Hepatocyte (in vitro differentiated cells): ENCODE measurements around the gene CTNNA2. TPM values are rescaled to one million over a fixed set of nuclear protein-coding genes. Genes with fewer than 3 reads are reported as not detected.

ENCODE experiments used
- DNase-seq: peaks from one replicate; pipeline ENCODE4 v3.0.0-alpha.2; 2016; ENCODE audit warnings: low spot score
- H2AFZ ChIP-seq: fragments of 200-600 bp; sonication (generic); 2 replicates; pipeline ENCODE4 v1.6.0; 2016; ENCODE audit warnings: antibody characterized with exemption, mild to moderate bottlenecking
- H3K27ac ChIP-seq: fragments of 200-600 bp; sonication (generic); 2 replicates; pipeline ENCODE4 v1.5.1; 2016; ENCODE audit warnings: mild to moderate bottlenecking
- H3K27me3 ChIP-seq: fragments of 200-600 bp; sonication (generic); 2 replicates; pipeline ENCODE4 v1.6.1; 2016
- H3K36me3 ChIP-seq: fragments of 200-600 bp; sonication (generic); replicated peaks from 2 replicates; pipeline ENCODE4 v1.5.1; 2016; ENCODE audit warnings: low read depth; ENCODE audit not compliant: insufficient read depth
- H3K4me1 ChIP-seq: fragments of 200-600 bp; sonication (generic); 2 replicates; pipeline ENCODE4 v1.5.1; 2016; ENCODE audit warnings: mild to moderate bottlenecking, moderate library complexity; ENCODE audit not compliant: insufficient read depth
- H3K4me2 ChIP-seq: fragments of 200-600 bp; sonication (generic); 2 replicates; pipeline ENCODE4 v1.6.0; 2016
- H3K4me3 ChIP-seq: fragments of 200-600 bp; sonication (generic); 2 replicates; pipeline ENCODE4 v1.5.1; 2016; ENCODE audit warnings: mild to moderate bottlenecking
- H3K79me2 ChIP-seq: fragments of 200-600 bp; sonication (generic); 2 replicates; pipeline ENCODE4 v1.6.0; 2017; ENCODE audit warnings: mild to moderate bottlenecking
- H3K9me2 ChIP-seq: fragments of 200-600 bp; sonication (generic); replicated peaks from 2 replicates; pipeline ENCODE4 v1.6.0; 2017; ENCODE audit warnings: mild to moderate bottlenecking; ENCODE audit not compliant: insufficient read depth
- H3K9me3 ChIP-seq: fragments of 200-600 bp; sonication (generic); 2 replicates; pipeline ENCODE4 v1.5.1; 2016; ENCODE audit warnings: low read depth, mild to moderate bottlenecking
- H4K20me1 ChIP-seq: fragments of 200-600 bp; sonication (generic); 2 replicates; pipeline ENCODE4 v1.6.0; 2016; ENCODE audit warnings: mild to moderate bottlenecking; ENCODE audit not compliant: insufficient read depth, poor library complexity, severe bottlenecking
- CTCF ChIP-seq: fragments of 200-600 bp; sonication (generic); IDR thresholded peaks from 2 replicates; pipeline ENCODE4 v1.5.1; 2016; ENCODE audit warnings: antibody characterized with exemption, mild to moderate bottlenecking; ENCODE audit not compliant: poor library complexity
- EZH2 ChIP-seq: fragments of 200-600 bp; sonication (generic); IDR thresholded peaks from 2 replicates; pipeline ENCODE4 v1.6.1; 2016; ENCODE audit warnings: antibody characterized with exemption, mild to moderate bottlenecking, borderline replicate concordance
- EZH2phosphoT487 ChIP-seq: fragments of 200-600 bp; sonication (generic); IDR thresholded peaks from one replicate; pipeline ENCODE4 v1.6.1; 2018; ENCODE audit warnings: antibody characterized with exemption, mild to moderate bottlenecking, low read depth, moderate library complexity; ENCODE audit not compliant: unreplicated experiment, severe bottlenecking
- WGBS: methylation state at CpG from one replicate; pipeline ENCODE4 v1.1.6; 2016; ENCODE audit warnings: low lambda C conversion rate; ENCODE audit errors: missing lambda C conversion rate; 5-methylcytosine and 5-hydroxymethylcytosine counted together
- polyA plus RNA-seq: library from polyadenylated mRNA; unstranded; fragments of >200 nt; fragmentation: Nextera tagmentation; extraction: Ambion mirVana; gene quantifications from 2 replicates; pipeline ENCODE4 v1.2.1, GENCODE V29; 2016
- total RNA-seq: library from RNA; depleted of rRNA; stranded (reverse); fragments of >200 nt; gene quantifications from 2 replicates; pipeline ENCODE4 v1.2.3, GENCODE V29; 2014

CTNNA2 gene
- total and polyA plus RNA-seq, 2 experiments from 2014 or later: 0.79 to 4.4 TPM

- no peak overlapping the region for H3K27ac ChIP-seq
- no peaks in the 10 kb centered on the region for H4K20me1 ChIP-seq
- no peaks in the 10 kb centered on the region for H3K36me3 ChIP-seq
- H3K79me2 ChIP-seq: no peaks in the 10 kb centered on the region
- H3K4me1 ChIP-seq: no peaks in the 10 kb centered on the region
- no peak overlapping the region for H3K4me3 ChIP-seq
- H3K9me2 ChIP-seq: no peaks in the 10 kb centered on the region
- no peak overlapping the region for H3K4me2 ChIP-seq
- DNase-seq: no peak
- H2AFZ ChIP-seq: no peak overlapping the region
- no peak for TF ChIP-seq EZH2
- no peak for TF ChIP-seq EZH2phosphoT487
- TF ChIP-seq CTCF: no peak
- no peaks in the 10 kb centered on the region for H3K9me3 ChIP-seq
- H3K27me3 ChIP-seq: no peaks in the 10 kb centered on the region
These were observed 640.9 kb downstream of the CTNNA2 start for GRCh38 chr2:80153768-80154167.

GRCh38 chr2:80154231-80154915 is 641.5 kb downstream of the CTNNA2 start:
- Histone ChIP-seq H3K36me3 (no peaks in the 10 kb centered on the region), H3K4me3 (no peak overlapping the region), H3K9me2 (no peaks in the 10 kb centered on the region), H4K20me1 (no peaks in the 10 kb centered on the region), H3K27ac (no peak overlapping the region), H3K9me3 (no peaks in the 10 kb centered on the region), H3K27me3 (no peaks in the 10 kb centered on the region), H3K4me2 (no peak overlapping the region), H3K4me1 (no peaks in the 10 kb centered on the region), H3K79me2 (no peaks in the 10 kb centered on the region), H2AFZ (no peak overlapping the region)
- WGBS: 87% methylated on average over 7 of the region's 7 CpGs
- DNase-seq: no peak
- no peak for TF ChIP-seq CTCF
- TF ChIP-seq EZH2: no peak
- no peak for TF ChIP-seq EZH2phosphoT487

- peaks cover 11% of the 10 kb centered on the region for H3K9me3 ChIP-seq
- DNase-seq: no peak
- H3K27me3 ChIP-seq: no peaks in the 10 kb centered on the region
- WGBS: 64% methylated on average over 1 of the region's 1 CpG
- H2AFZ ChIP-seq: no peak overlapping the region
- no peaks in the 10 kb centered on the region for H3K4me1 ChIP-seq
- no peaks in the 10 kb centered on the region for H3K36me3 ChIP-seq
- no peaks in the 10 kb centered on the region for H4K20me1 ChIP-seq
- no peak overlapping the region for H3K4me2 ChIP-seq
- H3K9me2 ChIP-seq: no peaks in the 10 kb centered on the region
- no peaks in the 10 kb centered on the region for H3K79me2 ChIP-seq
- H3K4me3 ChIP-seq: no peak overlapping the region
- H3K27ac ChIP-seq: no peak overlapping the region
- no peak for TF ChIP-seq EZH2phosphoT487
- TF ChIP-seq EZH2: no peak
- no peak for TF ChIP-seq CTCF
These were observed 651.5 kb downstream of the CTNNA2 start for GRCh38 chr2:80164375-80164774.
